Activated T-cell treated with anti-CD3 and anti-CD28 coated beads, Interleukin-2, amount 50 U/mL, for 4 hours (primary cell): ENCODE measurements around the gene SYNDIG1L. TPM values are rescaled to one million over a fixed set of nuclear protein-coding genes. Genes with fewer than 3 reads are reported as not detected.

ENCODE experiments used
- ATAC-seq, 2 donors: fragments of 200-7000 bp; cut with Tn5 transposase; one replicate each; pipeline ENCODE4 v1.10.0; 2021
- DNase-seq: peaks from one replicate; pipeline ENCODE4 v3.0.0-alpha.2; 2020
- H3K27me3 Mint-ChIP-seq: one replicate; pipeline ENCODE4 v1.8.0; 2021; ENCODE audit warnings: low read depth, mixed read lengths
- H3K36me3 Mint-ChIP-seq: one replicate; pipeline ENCODE4 v1.8.0; 2022; ENCODE audit warnings: mixed read lengths; ENCODE audit not compliant: insufficient read depth
- H3K4me1 Mint-ChIP-seq: one replicate; pipeline ENCODE4 v1.8.0; 2021; ENCODE audit warnings: low read depth, mixed read lengths
- H3K4me3 Mint-ChIP-seq: one replicate; pipeline ENCODE4 v1.8.0; 2021; ENCODE audit warnings: mild to moderate bottlenecking, moderate library complexity, mixed read lengths
- H3K9me3 Mint-ChIP-seq: one replicate; pipeline ENCODE4 v1.8.0; 2021; ENCODE audit warnings: mixed read lengths
- total RNA-seq, 3 donors: library from RNA; stranded (reverse); gene quantifications; one replicate each; pipeline ENCODE4 v1.2.1, GENCODE V29; 2021

Gene SYNDIG1L
- total RNA-seq, 3 donors from 2014 or later = not detected

DNA sequence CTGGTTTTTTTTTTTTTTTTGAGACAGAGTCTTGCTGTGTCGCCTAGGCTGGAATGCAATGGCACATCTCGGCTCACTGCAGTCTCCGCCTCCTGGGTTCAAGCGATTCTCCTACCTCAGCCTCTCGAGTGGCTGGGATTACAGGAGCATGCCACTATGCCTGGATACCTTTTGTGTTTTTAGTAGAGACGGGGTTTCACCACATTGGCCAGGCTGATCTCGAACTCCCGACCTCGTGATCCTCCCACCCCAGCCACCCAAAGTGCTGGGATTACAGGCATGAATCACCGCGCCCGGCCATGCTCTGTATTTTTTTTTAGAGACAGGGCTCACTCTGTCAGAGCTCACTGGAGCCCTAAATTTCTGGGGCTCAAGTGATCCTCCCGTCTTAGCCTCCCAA, 45.2 kb downstream of the SYNDIG1L start:
- H3K4me3 Mint-ChIP-seq = no peak overlapping the region
- no peaks in the 10 kb centered on the region for H3K4me1 Mint-ChIP-seq
- DNase-seq = no peak
- H3K36me3 Mint-ChIP-seq = no peaks in the 10 kb centered on the region
- ATAC-seq = no peak
- H3K9me3 Mint-ChIP-seq = no peaks in the 10 kb centered on the region
- peaks cover 2% of the 10 kb centered on the region for H3K27me3 Mint-ChIP-seq

DNA sequence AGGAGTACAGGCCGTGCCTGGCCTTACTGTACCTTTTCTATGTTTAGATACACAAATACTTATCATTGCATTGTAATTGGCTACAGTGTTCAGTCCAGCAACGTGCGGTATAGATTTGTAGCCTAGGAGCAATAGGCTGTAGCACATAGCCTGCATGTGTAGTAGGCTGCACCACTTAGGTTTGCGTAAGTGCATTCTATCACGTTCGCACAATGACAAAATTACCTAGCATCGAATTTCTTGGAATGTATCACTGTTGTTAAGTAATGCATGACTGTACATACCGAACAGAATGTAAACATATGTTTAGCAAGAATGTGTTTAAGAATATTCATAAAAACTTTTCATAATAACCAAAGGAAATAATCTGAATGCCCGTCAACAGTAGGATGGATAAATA, 45.8 kb downstream of the SYNDIG1L start:
- Mint-ChIP-seq H3K9me3 (no peaks in the 10 kb centered on the region), H3K36me3 (no peaks in the 10 kb centered on the region), H3K27me3 (peaks cover 2% of the 10 kb centered on the region), H3K4me1 (no peaks in the 10 kb centered on the region), H3K4me3 (no peak overlapping the region)
- no peak for ATAC-seq
- no peak for DNase-seq

DNA sequence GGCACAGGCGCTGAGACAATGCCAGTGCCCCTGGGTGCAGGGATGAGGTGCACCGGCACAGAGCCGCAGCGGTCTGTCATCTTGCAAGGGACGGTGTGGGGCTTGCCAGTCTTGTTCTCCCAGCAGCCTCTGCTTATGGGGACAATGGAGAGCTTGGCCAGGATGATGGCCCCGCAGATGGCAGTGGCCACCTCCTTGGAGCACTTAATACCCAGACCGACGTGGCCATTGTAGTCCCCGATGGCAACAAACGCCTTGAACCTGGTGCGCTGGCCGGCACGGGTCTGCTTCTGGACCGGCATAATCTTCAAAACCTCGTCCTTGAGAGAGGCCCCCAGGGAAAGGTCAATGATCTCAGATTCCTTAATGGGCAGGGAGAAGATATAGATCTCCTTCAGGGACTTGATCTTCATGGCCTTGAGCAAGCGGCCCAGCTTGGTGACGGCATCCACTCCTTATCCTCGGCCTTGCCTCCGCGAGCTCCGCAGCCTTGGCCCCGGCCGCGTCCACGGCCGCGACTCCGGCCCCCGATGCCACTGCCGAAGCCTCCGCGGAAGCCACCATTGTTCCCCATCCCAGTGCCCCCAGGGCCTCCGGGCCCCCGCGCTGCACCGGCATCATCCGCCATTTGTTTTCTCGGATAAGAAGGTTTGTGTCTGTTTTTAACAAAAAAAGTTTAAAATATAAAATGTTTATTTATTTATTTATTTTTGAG, 47.9 kb downstream of the SYNDIG1L start:
- DNase-seq (no peak), ATAC-seq (no peak)
- Mint-ChIP-seq H3K9me3 (no peaks in the 10 kb centered on the region), H3K4me1 (no peaks in the 10 kb centered on the region), H3K36me3 (no peaks in the 10 kb centered on the region), H3K4me3 (no peak overlapping the region), H3K27me3 (no peaks in the 10 kb centered on the region)

DNA sequence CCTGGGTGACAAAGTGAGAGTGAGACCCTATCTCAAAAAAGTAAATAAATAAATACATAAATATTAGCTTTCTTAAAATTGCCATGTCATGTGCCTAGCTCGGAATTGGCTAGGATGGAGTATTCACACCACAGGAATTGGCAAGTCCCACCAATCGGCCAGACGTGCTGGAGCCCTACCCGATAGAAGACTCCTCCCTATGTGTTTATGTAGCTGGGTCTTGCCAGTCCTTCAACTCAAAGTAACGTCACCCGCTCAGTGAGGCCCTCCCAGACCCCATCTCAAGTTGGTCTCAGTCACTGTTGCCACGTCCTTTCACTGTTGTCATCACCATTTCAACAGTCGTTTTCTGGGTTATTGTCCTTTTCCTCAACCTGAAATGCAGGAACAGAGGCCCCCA, 57.6 kb downstream of the SYNDIG1L start:
- DNase-seq (no peak), ATAC-seq (no peak)
- H3K27me3 Mint-ChIP-seq = peaks cover 3% of the 10 kb centered on the region
- H3K4me3 Mint-ChIP-seq = no peak overlapping the region
- no peaks in the 10 kb centered on the region for H3K9me3 Mint-ChIP-seq
- no peaks in the 10 kb centered on the region for H3K4me1 Mint-ChIP-seq
- no peaks in the 10 kb centered on the region for H3K36me3 Mint-ChIP-seq

DNA sequence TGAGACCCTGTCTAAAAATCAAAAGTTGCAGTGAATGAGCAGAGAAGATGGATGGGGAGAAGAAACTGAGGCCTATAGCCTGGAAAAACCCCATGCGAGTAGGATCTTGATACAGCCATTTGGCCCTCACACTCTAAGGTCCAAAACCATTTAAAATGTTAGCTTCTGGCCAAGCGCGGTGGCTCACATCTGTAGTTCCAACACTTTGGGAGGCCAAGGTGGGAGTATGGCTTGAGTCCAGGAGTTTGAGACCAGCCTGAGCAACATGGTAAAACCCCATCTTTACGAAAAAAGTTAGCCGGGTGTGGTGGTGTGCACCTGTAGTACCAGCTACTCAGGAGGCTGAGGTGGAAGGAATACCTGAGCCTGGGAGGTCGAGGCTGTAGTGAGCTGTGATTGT, 58.0 kb downstream of the SYNDIG1L start:
- Mint-ChIP-seq H3K9me3 (no peaks in the 10 kb centered on the region), H3K36me3 (no peaks in the 10 kb centered on the region), H3K4me3 (no peak overlapping the region), H3K4me1 (no peaks in the 10 kb centered on the region), H3K27me3 (peaks cover 3% of the 10 kb centered on the region)
- no peak for DNase-seq
- ATAC-seq = no peak

DNA sequence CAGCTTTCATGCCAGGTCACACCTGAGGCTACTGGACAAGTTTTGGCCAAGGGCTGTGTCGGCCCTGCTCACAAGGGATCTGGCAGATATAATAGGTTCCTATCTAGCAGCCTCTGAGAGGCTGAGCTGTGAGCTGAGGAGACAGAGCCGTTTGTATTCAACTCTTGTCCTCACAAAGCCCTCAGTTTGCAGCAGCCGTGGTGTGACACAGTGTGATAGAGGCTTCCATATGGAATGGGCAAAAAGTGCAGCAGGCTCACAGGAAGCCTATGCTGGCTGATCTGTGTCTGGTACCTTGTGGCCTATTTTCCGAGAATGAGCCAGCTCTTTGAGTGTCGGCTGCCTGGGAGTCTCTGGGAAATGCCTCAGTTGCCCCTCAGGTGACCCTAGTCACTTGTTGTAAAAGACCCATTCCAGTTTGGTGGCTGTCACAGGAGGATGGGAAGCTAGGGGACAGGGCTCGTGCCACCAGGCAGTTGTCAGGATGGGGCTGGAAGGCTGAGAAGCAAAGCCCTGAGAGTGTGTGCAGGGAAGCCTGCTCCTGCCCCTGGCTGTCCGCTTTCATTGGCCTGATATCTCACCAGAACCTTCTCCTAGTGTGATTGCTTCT, 61.6 kb downstream of the SYNDIG1L start:
- Mint-ChIP-seq H3K9me3 (no peaks in the 10 kb centered on the region), H3K27me3 (peaks cover 4% of the 10 kb centered on the region), H3K36me3 (no peaks in the 10 kb centered on the region), H3K4me1 (no peaks in the 10 kb centered on the region), H3K4me3 (no peak overlapping the region)
- DNase-seq (no peak), ATAC-seq (no peak)

DNA sequence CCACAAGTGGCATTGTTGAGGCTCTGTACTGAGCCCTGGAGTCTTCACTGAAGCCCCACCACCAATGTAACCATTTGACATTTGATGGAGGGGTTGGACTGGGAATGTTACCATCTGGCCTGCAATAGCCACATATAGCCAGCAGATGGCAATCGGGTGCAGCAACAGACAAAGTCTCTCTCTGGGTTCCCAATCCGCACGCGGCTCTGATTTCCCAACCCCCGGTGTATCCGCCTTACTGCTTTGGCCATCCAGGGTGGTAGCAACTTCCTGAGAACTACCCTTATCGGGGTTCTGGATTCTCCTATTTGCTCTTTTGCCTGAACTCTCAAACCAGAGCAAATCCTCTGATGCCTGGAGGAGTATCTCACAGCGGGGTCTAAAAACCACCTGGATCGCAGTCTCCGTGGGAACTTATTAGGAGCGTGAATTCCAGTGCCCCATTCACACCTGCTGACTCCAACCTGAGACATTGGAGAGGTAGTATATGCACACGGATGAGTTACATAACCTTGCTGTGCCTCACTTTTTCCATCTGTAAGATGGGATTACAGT, 63.6 kb downstream of the SYNDIG1L start:
- no peaks in the 10 kb centered on the region for H3K4me1 Mint-ChIP-seq
- H3K9me3 Mint-ChIP-seq = no peaks in the 10 kb centered on the region
- no peak overlapping the region for H3K4me3 Mint-ChIP-seq
- H3K27me3 Mint-ChIP-seq = peaks cover 4% of the 10 kb centered on the region
- DNase-seq (peak; percentile 60), ATAC-seq (peak; percentile 61 to 69)
- H3K36me3 Mint-ChIP-seq = no peaks in the 10 kb centered on the region

DNA sequence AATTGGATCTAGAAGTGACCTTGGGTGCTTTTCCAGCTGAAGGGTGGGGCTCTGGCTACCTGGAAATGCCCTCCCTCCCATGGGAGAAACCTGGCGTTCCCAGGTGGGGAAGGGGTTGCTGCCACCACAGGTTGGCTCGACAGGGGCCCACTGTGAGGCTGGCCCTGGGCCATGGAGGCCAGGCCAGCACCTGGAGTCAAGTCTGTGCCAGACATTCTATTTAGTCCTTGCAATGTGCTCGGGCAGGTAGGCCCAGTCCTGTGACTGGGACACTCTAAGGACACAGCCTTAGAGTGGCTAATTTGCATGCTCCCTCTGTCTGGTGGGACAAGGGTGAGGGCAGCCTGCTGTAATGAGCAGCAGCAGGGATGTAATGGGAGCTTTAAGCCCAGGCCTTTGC, 65.8 kb downstream of the SYNDIG1L start:
- Mint-ChIP-seq H3K36me3 (no peaks in the 10 kb centered on the region), H3K9me3 (no peaks in the 10 kb centered on the region), H3K4me1 (no peaks in the 10 kb centered on the region), H3K4me3 (no peak overlapping the region), H3K27me3 (peaks cover 5% of the 10 kb centered on the region)
- DNase-seq = no peak
- ATAC-seq = no peak

DNA sequence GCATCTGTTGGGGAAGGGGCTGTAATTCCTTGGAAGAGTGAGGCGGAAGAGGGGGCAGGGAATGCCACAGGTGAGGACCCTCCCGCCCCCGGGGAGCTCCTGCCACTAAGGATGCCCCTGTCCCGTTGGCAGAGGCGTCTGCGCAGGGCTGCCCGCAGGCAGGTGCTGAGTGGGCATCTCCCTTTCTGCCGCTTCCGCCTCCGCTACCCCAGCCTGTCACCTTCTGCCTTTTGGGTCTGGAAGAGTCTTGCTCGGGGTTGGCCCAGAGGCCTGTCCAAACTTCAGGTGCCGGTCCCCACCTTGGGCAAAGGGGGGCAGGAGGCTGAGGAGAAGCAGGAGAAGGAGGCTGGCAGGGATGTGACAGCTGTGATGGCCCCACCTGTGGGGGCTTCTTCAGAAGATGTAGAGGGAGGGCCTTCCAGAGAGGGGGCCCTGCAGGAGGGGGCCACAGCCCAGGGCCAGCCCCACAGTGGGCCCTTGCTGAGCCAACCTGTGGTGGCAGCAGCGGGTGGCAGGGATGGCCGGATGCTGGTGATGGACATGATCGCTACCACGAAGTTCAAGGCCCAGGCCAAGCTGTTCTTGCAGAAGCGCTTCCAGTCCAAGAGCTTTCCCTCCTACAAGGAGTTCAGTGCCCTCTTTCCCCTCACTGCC, 67.7 kb downstream of the SYNDIG1L start:
- no peaks in the 10 kb centered on the region for H3K4me1 Mint-ChIP-seq
- DNase-seq = no peak
- no peak for ATAC-seq
- no peaks in the 10 kb centered on the region for H3K9me3 Mint-ChIP-seq
- no peak overlapping the region for H3K4me3 Mint-ChIP-seq
- H3K27me3 Mint-ChIP-seq = peaks cover 5% of the 10 kb centered on the region
- no peaks in the 10 kb centered on the region for H3K36me3 Mint-ChIP-seq

DNA sequence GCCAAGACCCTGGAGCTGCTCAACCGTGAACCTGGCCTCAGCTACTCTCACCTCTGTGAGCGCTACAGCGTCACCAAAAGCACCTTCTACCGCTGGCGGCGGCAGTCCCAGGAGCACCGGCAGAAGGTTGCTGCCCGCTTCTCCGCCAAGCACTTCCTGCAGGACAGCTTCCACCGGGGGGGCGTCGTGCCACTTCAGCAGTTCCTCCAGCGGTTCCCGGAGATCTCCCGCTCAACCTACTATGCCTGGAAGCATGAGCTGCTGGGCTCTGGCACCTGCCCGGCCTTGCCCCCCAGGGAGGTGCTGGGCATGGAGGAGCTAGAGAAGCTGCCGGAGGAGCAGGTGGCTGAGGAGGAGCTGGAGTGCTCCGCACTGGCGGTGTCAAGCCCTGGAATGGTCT, 68.4 kb downstream of the SYNDIG1L start:
- ATAC-seq (no peak), DNase-seq (no peak)
- H3K27me3 Mint-ChIP-seq = peaks cover 5% of the 10 kb centered on the region
- H3K9me3 Mint-ChIP-seq = no peaks in the 10 kb centered on the region
- H3K4me1 Mint-ChIP-seq = no peaks in the 10 kb centered on the region
- H3K4me3 Mint-ChIP-seq = no peak overlapping the region
- H3K36me3 Mint-ChIP-seq = no peaks in the 10 kb centered on the region

DNA sequence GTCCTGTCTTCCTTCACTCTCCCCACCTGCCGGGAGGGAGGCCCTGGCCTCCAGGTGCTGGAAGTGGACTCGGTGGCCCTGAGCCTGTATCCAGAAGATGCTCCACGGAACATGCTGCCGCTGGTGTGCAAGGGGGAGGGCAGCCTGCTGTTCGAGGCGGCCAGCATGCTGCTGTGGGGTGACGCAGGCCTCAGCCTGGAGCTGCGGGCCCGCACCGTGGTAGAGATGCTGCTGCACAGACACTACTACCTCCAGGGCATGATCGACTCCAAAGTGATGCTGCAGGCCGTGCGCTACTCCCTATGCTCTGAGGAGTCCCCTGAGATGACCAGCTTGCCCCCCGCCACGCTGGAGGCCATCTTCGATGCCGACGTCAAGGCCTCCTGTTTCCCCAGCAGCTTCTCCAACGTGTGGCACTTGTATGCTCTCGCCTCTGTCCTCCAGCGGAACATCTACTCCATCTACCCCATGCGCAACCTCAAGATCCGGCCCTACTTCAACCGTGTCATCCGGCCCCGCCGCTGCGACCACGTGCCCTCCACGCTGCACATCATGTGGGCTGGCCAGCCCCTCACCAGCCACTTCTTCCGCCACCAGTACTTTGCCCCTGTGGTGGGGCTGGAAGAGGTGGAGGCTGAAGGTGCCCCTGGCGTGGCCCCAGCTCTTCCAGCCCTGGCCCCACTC, 69.0 kb downstream of the SYNDIG1L start:
- Mint-ChIP-seq H3K36me3 (no peaks in the 10 kb centered on the region), H3K4me1 (no peaks in the 10 kb centered on the region), H3K4me3 (no peak overlapping the region), H3K9me3 (no peaks in the 10 kb centered on the region), H3K27me3 (peaks cover 4% of the 10 kb centered on the region)
- no peak for ATAC-seq
- DNase-seq = no peak

Other genes with a start within 250 kb of the SYNDIG1L start
- gene VSX2, start 186.8 kb downstream of the SYNDIG1L start, total RNA-seq = not detected
- gene ABCD4, start 123.3 kb downstream of the SYNDIG1L start, total RNA-seq = 10 to 100 TPM; 30.4 to 35.7 (median 32.0) TPM
- gene VRTN, start 77.7 kb downstream of the SYNDIG1L start, total RNA-seq = under 1 TPM in 1 of 3 donors, not detected in 2; 0.08 TPM
- gene NPC2, start 67.1 kb upstream of the SYNDIG1L start, total RNA-seq = 10 to 100 TPM in 2 of 3 donors, 1 to 10 TPM in 1; 10.0 to 11.7 (median 11.1) TPM
- 10 to 100 TPM; 25.9 to 28.6 (median 28.0) TPM for gene ISCA2, start 67.6 kb upstream of the SYNDIG1L start, total RNA-seq
- under 1 TPM; 0.21 to 0.35 (median 0.30) TPM for gene LTBP2, start 186.0 kb upstream of the SYNDIG1L start, total RNA-seq